SJCRH30 (cell line): ENCODE measurements around the gene LRIG1. TPM values are rescaled to one million over a fixed set of nuclear protein-coding genes. Genes with fewer than 3 reads are reported as not detected.
A peak's percentile ranks its signal among the peaks of the same experiment; 100 is the strongest.

Experiments
- DNase-seq, 2 experiments: peaks; one replicate each; pipeline ENCODE4 v3.0.0-alpha.2; 2015 to 2020
- H3K27ac ChIP-seq: fragments of 250-450 bp; sonication (Bioruptor Pico); 2 replicates; pipeline ENCODE4 v1.5.1; 2020; ENCODE audit warnings: mild to moderate bottlenecking, moderate library complexity
- H3K27me3 ChIP-seq: fragments of 250-450 bp; sonication (Bioruptor Pico); 2 replicates; pipeline ENCODE4 v1.5.1; 2020; ENCODE audit warnings: mild to moderate bottlenecking, moderate library complexity
- H3K36me3 ChIP-seq: fragments of 250-450 bp; sonication (Bioruptor Pico); 2 replicates; pipeline ENCODE4 v1.5.1; 2020; ENCODE audit warnings: mild to moderate bottlenecking, moderate library complexity
- H3K4me1 ChIP-seq: fragments of 250-450 bp; sonication (Bioruptor Pico); 2 replicates; pipeline ENCODE4 v1.5.1; 2020; ENCODE audit warnings: mild to moderate bottlenecking, moderate library complexity
- H3K4me3 ChIP-seq: fragments of 250-450 bp; sonication (Bioruptor Pico); 2 replicates; pipeline ENCODE4 v1.5.1; 2020; ENCODE audit warnings: mild to moderate bottlenecking, moderate library complexity
- H3K9me3 ChIP-seq: fragments of 250-450 bp; sonication (Bioruptor Pico); replicated peaks from 2 replicates; pipeline ENCODE4 v1.5.1; 2020; ENCODE audit warnings: mild to moderate bottlenecking, moderate library complexity
- total RNA-seq: library from RNA; depleted of rRNA; stranded (reverse); fragments of >200 nt; shearing (Covaris generic); gene quantifications from 2 replicates; pipeline ENCODE4 v1.2.3, GENCODE V29; 2014

LRIG1 gene
- total RNA-seq, 1 experiment from 2014 or later = 16.9 TPM

DNA sequence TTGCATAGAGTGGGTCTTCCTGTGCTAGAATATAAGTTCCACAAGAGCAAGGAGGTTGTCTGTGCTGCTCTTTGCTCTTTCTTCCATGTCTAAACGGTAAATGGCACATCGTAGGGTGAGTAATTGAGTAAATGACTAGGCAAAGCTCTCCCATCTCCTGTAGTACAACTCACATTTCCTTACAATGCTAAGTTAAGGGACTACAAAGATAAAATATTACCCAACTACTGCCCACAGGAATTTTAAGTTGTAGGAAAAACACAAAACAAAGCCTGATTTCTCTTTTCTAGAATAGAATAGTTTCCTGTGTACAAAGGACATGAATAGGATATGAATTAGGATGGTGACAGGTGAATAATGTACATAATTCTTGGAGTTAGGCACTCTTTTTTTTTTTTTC is 19.9 kb upstream of the LRIG1 start:
- Histone ChIP-seq H3K27me3 (no peaks in the 10 kb centered on the region), H3K9me3 (no peaks in the 10 kb centered on the region), H3K27ac (no peak overlapping the region), H3K4me3 (no peak overlapping the region), H3K36me3 (no peaks in the 10 kb centered on the region), H3K4me1 (no peaks in the 10 kb centered on the region)
- no peak for DNase-seq

DNA sequence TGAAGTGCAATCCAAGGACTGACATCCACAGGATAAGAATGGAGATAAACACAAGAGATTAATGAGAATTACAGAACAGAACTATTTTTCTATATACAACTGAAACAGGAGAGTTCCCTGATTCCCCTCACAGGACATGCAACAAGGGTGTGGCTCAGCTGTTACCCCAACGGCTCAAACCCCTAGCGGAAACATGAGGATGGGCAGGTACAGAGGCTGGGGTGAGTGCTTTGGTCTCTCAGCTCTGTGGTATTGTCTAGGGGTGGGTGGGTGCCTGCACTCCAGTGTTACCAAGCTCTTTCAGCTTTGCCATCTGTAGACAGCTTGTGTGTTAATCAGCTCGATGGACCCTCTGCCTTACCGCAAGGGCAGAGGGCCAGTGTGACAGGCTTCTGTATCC is 17.8 kb upstream of the LRIG1 start:
- Histone ChIP-seq H3K9me3 (no peaks in the 10 kb centered on the region), H3K4me3 (no peak overlapping the region), H3K27ac (no peak overlapping the region), H3K27me3 (no peaks in the 10 kb centered on the region), H3K36me3 (no peaks in the 10 kb centered on the region), H3K4me1 (no peaks in the 10 kb centered on the region)
- DNase-seq = no peak

DNA sequence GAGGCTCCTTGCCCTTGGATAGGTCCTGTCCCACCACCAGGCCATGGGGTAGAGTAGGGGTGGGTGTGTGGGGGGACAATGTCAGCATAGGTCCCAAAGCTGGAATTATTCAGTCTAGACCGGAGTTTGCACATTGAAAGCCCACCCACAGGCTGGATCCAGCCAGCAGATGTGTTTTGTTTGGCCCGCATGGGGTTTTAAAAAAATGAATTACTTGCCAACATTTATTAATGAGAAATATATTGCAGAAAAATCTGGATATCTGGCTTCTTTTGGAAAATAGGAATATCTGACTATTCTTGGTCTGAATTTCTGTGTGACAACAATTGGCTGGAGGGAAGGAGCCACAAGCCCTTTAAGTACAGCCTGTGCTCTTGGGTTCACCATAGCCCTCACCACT is 17.3 kb upstream of the LRIG1 start:
- no peak for DNase-seq
- H3K27me3 ChIP-seq = no peaks in the 10 kb centered on the region
- no peaks in the 10 kb centered on the region for H3K36me3 ChIP-seq
- no peaks in the 10 kb centered on the region for H3K4me1 ChIP-seq
- no peak overlapping the region for H3K4me3 ChIP-seq
- no peak overlapping the region for H3K27ac ChIP-seq
- H3K9me3 ChIP-seq = no peaks in the 10 kb centered on the region

DNA sequence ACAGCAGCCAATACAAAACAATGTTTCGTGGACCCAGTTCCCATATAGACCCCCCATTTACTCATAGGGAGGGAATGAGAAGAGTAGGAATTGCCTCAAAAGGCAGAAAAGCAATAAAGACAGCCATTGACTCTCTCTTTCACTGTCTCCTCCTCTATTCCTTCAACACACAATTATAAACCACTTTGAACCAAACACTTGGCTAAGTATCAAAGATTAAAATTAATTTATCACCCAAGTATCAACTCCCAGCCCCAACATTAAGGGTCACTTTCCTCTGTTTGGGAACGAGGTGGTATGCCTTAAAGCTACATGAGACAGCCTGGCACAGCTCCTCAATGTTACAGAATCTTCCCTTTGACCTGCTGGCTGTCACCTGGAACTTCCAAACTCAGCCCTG is 16.4 kb upstream of the LRIG1 start:
- Histone ChIP-seq H3K36me3 (no peaks in the 10 kb centered on the region), H3K4me3 (no peak overlapping the region), H3K27ac (no peak overlapping the region), H3K4me1 (no peaks in the 10 kb centered on the region), H3K9me3 (no peaks in the 10 kb centered on the region), H3K27me3 (no peaks in the 10 kb centered on the region)
- DNase-seq = no peak

DNA sequence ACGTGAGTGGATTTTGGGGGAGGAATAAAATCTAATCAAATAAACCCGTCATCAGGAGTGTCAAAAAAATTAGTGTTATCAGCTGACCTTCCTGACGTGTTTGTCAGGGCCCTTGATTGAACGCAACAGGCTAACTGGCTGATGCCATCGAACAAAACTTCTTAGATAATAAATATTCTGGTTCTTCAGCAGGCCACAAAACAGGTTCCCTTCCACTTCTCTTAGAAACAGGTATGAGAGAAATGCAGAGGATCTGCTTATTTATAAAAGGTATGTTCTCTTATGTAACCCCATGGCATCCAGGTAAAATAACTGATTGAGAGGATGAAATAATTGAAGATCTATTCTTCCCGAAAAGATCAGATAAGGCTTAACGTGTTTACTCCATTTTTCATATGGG is 7.6 kb upstream of the LRIG1 start:
- Histone ChIP-seq H3K27ac (no peak overlapping the region), H3K4me1 (no peaks in the 10 kb centered on the region), H3K9me3 (no peaks in the 10 kb centered on the region)

DNA sequence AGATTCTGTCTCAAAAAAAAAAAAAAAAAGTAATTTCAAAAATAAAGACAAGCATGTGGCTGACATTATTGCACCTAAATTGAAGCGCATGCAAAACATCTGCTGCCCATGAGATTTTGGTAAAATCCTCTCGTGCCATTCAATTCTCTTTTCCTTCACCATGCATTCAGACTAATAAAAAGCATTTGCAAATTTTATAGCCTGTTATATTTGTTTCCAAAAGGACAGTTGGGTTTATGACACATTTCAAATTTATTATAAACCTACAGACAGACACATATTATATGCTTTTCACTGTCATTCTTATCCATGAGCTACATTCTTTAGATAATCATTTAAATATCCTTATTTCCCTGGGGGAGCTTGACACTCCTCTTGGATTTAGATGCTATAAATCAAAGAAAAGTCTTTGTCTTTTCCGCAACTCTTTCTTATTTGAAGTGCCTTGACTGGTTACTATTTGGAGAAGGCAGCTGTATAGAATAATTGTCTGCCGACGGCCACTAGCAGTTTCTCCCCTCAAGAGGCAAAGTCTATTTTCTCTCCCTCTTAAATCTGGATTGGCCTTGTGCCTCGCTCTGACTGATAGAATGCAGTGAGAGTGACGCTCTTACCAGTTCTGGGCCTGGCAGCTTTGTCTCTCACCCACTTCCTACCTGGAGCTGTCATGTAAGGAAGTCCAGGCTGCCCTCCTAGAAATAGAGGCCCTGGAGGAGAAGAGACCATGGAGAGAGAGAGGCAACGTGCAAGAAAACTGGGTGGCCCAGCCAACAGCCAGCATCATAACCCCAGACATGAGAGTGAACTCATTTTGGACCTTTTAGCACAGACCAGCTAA is 6.8 kb upstream of the LRIG1 start:
- Histone ChIP-seq H3K9me3 (no peaks in the 10 kb centered on the region), H3K36me3 (no peaks in the 10 kb centered on the region), H3K4me3 (no peak overlapping the region), H3K27me3 (no peaks in the 10 kb centered on the region), H3K4me1 (no peaks in the 10 kb centered on the region), H3K27ac (no peak overlapping the region)
- no peak for DNase-seq

More for the DNA sequence above, 7.6 kb upstream of the LRIG1 start:
- Histone ChIP-seq H3K36me3 (no peaks in the 10 kb centered on the region), H3K27me3 (no peaks in the 10 kb centered on the region), H3K4me3 (no peak overlapping the region)
- no peak for DNase-seq

DNA sequence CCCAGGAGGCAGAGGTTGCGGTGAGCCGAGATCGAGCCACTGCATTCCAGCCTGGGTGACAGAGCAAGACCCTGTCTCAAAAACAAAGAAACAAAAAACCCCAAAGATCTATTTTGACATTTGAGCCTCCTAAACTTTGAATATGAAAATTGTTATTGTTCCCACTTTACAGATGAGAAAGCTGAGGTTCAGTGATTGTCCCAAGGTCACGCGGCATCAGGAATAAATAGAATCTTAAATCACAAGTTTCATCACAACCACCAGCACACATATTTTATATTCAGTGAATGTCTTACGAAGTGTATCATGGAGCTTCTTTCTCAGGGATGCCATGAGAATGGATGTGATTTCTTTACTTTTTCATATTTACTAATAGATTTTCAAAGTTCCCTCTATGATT is 5.3 kb upstream of the LRIG1 start:
- H3K4me3 ChIP-seq = no peak overlapping the region
- H3K36me3 ChIP-seq = no peaks in the 10 kb centered on the region
- no peaks in the 10 kb centered on the region for H3K9me3 ChIP-seq
- no peak overlapping the region for H3K27ac ChIP-seq
- no peak for DNase-seq
- H3K4me1 ChIP-seq = 0 out of 2 replicates have a peak, but pooled peaks cover 3% of the 10 kb centered on the region
- no peaks in the 10 kb centered on the region for H3K27me3 ChIP-seq

DNA sequence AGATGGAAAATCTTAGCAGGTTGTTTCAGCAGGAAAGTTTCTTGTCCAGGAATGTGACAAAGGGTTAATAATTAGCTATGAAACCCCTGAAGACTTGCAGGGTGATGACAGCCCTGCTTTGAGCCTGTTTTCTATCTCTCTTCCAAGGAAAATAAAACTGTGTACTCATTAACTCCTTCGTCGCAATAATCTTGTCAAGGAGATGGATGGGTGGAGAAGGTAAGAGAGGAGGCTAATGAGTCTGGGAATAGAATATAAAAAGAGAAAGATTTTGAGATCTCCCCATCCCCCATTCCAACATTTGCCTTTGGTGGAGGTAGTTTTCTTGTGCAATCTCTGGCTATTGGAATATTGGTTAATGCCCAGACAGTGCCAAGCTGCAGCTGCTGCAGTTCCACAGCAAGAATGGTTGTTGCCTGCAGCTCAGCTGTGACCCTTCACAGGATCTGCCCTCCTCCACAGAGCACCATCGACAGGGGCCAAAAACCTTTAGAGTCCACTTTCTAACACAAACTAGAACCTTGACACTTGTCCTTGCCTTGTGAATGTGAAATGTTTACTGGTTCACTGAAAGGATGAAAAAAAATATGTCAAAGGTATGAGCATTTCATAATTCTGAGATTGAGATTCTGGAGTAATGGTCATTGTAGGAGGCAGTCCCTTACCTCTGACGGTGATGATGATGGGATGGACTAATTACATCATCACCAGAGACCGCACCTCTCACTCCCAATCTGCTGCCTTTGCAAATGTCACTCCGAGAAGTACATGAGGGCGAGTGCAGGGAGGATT is 4.2 kb upstream of the LRIG1 start:
- H3K27ac ChIP-seq = no peak overlapping the region
- 0 out of 2 replicates have a peak, but pooled peaks cover 3% of the 10 kb centered on the region for H3K4me1 ChIP-seq
- no peak overlapping the region for H3K4me3 ChIP-seq
- no peak for DNase-seq
- no peaks in the 10 kb centered on the region for H3K9me3 ChIP-seq
- H3K27me3 ChIP-seq = no peaks in the 10 kb centered on the region
- no peaks in the 10 kb centered on the region for H3K36me3 ChIP-seq

DNA sequence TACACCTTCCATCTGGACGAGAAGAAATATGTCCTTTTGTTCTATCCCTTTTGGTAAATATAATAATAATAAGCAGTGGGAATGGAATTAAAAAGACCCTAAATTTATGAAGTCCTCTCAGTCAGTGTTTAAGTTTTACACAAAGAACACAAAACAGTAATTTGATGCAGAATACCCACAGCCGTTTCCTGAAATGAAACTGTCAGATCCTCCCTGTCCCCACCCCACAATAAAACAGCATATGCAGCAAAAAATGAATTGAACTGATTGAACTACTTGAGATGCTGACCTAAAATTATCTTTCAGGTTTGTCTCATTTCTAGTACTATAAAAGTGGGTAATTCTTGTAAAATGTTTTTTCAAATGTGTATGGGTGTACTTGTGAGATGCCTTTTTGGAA is 2.2 kb upstream of the LRIG1 start:
- Histone ChIP-seq H3K27me3 (no peaks in the 10 kb centered on the region), H3K9me3 (no peaks in the 10 kb centered on the region), H3K4me1 (peaks cover 12% of the 10 kb centered on the region; the same call in 1 of the 2 replicates), H3K27ac (no peak overlapping the region), H3K36me3 (no peaks in the 10 kb centered on the region), H3K4me3 (no peak overlapping the region)
- DNase-seq = no peak

DNA sequence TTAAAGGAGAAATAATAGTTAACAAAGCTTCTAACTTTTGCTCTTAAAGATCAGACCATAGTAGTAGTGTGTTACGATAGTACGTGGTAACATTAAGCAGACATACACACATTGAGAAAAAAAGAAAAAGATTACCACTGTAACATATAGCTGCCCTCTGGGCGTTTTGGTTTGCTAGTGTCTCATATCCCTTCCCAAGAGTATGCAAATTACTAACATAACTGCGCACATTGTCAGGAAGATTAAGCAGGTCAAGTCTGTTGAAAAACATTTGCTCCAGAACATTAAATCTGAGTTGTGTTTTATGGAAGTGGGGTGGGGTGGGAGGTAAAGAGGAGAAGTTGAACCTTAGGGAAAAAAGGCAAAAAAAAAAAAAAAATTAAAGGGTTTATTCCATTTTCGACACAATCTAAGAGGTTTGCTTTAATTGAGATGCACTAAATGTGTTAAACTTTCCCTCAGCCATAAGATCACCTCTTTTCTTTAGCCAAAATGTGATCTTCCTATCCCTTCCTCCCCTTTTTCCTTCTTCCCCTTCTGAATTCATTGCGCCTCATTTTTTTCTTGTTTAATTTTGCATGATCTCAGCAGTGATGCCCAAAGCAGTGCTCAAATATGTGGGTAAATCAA is 1.5 kb upstream of the LRIG1 start:
- H3K4me3 ChIP-seq = no peak overlapping the region

DNA sequence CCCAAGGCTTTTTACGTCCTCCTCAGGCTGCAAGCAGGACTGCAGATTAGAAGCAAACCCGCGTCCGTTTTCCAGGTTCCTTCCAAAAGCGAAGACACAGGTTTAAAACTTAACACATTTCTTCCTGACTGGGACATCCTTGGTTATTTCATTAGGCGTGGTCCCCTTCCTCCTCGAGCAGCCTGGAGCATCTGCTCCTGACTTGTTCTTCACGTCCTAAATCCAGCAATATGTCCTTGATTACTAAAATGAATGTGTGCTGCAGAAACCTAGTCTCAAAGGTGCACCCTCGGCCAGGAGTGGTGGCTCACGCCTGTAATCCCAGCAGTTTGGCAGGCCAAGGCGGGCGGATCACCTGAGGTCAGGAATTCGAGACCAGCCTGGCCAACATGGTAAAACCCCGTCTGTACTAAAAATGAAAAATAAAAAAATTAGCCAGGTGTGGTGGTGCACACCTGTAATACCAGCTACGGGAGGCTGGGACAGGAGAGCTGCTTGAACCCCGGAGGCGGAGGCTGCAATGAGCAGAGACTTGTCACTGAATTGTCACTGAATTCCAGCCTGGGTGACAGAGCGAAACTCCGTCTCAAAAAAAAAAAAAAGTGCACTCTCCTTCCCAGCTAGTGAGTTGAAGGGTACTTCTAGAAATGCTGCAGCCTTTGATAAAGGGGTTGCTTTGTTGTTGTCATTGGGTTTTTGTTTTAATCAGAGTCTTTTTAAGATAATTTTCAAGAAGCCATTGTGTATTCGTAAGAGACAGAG is 842 bp upstream of the LRIG1 start:
- no peak for DNase-seq
- peak overlapping the region; percentile 87 for H3K4me3 ChIP-seq
- no peaks in the 10 kb centered on the region for H3K9me3 ChIP-seq
- peaks cover 14% of the 10 kb centered on the region; the same call in 1 of the 2 replicates for H3K4me1 ChIP-seq
- no peaks in the 10 kb centered on the region for H3K27me3 ChIP-seq
- H3K27ac ChIP-seq = peak overlapping the region; percentile 34; the same call in 1 of the 2 replicates
- no peaks in the 10 kb centered on the region for H3K36me3 ChIP-seq

More for the DNA sequence above, 1.5 kb upstream of the LRIG1 start:
- H3K36me3 ChIP-seq = no peaks in the 10 kb centered on the region
- no peak overlapping the region for H3K27ac ChIP-seq
- no peaks in the 10 kb centered on the region for H3K27me3 ChIP-seq
- peaks cover 14% of the 10 kb centered on the region; the same call in 1 of the 2 replicates for H3K4me1 ChIP-seq
- no peaks in the 10 kb centered on the region for H3K9me3 ChIP-seq
- no peak for DNase-seq

DNA sequence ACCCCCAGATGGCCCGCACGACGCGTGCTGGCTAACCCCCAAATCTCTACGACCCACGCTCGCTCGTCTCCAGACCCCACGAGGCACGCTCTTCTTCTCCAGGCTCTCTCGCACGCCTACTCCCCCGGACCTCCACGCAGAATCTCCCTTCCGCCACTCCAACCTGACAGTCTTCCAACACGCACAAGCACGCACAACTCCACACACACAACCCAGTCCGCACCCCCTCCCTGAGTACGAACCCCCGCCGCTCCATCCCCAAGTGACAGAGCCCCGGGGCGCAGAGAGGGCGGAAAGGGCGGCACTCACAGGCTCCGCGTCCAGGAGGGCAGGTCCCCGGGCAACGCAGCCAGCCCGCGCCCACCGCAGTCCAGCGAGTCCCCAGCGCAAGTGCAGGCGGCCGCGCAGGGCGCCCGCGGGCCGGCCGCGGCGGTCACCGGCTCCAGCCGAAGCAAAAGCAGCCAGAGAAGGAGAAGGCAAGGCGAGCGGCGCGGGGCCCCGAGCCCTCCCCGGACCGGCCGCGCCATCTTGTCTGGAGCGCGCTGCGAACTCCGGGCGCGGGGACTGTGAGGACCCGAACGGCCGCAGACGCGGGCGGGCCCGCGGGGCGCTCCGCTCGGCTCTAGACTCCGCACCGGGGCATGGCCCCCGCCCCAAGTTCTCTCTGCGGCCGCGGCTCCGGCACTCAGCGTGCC is 794 bp downstream of the LRIG1 start:
- peak; percentile 21 to 38 for DNase-seq
- Histone ChIP-seq H3K4me1 (peaks cover 14% of the 10 kb centered on the region; the same call in 1 of the 2 replicates), H3K27ac (peak overlapping the region; percentile 50; the same call in 1 of the 2 replicates), H3K9me3 (no peaks in the 10 kb centered on the region), H3K36me3 (no peaks in the 10 kb centered on the region), H3K27me3 (no peaks in the 10 kb centered on the region), H3K4me3 (peak overlapping the region; percentile 87)

DNA sequence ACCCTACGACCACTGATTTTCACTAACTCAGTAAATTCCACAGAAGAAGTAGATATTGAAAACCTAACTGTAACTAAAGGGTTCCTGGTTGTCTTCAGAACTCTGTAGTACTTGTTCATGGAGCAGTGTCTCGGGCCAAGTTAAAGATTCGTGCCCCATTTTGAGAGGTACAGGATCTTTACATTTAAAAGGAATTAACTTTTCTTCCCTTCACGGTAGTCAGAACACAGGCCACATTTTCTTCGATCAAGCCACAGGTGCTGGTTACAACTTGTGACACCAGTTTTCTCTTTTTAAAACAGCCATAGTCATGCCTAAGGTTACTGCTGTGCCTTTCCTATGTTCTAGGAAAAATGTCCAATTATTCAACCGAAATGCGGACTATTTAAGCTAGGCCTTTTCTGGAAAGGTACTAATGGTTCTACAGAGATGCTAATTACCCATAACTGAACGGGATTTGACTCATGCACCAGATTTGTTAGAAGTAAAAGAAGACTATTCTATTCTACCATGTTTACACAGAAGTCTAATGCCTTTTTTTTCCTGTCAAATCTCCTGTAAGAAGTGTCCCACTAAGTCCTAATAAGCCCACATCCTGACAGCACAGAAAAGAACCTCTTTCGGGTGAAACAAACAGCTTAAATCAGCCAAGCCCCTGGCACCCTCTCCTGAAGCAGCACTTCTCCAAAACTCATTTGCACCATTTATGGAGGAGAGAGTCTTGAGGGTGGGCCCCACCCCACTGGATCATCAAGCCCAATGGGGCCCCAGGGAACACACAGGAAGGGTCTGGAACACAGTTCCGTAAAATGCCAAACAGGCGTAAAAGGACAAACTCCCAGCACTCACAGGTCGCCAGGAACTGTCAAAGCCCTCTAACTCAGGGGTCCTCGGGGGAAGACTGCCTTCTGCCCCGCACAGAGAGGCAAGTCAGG is 1.9 kb downstream of the LRIG1 start:
- DNase-seq = peak; percentile 2 to 17
- Histone ChIP-seq H3K4me3 (peak overlapping the region; percentile 87), H3K4me1 (peaks cover 14% of the 10 kb centered on the region; the same call in 1 of the 2 replicates), H3K36me3 (no peaks in the 10 kb centered on the region), H3K9me3 (no peaks in the 10 kb centered on the region), H3K27ac (no peak overlapping the region), H3K27me3 (no peaks in the 10 kb centered on the region)
